DND-41 (cell line): Measurements from ENCODE around the gene CD300H.

Experiments used
- ATAC-seq: fragments of 200-7000 bp; cut with Tn5 transposase; 3 replicates; pipeline ENCODE4 v1.9.1; 2021; ENCODE audit warnings: low read depth; ENCODE audit not compliant: insufficient read depth
- DNase-seq: peaks from one replicate; pipeline ENCODE4 v3.0.0-alpha.2; 2020
- H2AFZ ChIP-seq: 2 replicates; pipeline ENCODE4 v1.6.0; 2012; ENCODE audit warnings: low read depth, low read length
- H3K27ac ChIP-seq: 2 replicates; pipeline ENCODE4 v1.5.1; 2012; ENCODE audit warnings: low read length, inconsistent platforms
- H3K27me3 ChIP-seq: fragments of 200-600 bp; sonication (generic); 2 replicates; pipeline ENCODE4 v1.6.0; 2012; ENCODE audit warnings: low read length, mild to moderate bottlenecking, inconsistent platforms; ENCODE audit not compliant: insufficient read depth, poor library complexity
- H3K36me3 ChIP-seq: 2 replicates; pipeline ENCODE4 v1.5.1; 2012; ENCODE audit warnings: low read length, inconsistent platforms; ENCODE audit not compliant: insufficient read depth
- H3K4me1 ChIP-seq: 2 replicates; pipeline ENCODE4 v1.5.1; 2012; ENCODE audit warnings: mild to moderate bottlenecking, low read length; ENCODE audit not compliant: insufficient read depth
- H3K4me2 ChIP-seq: 2 replicates; pipeline ENCODE4 v1.6.0; 2012; ENCODE audit warnings: mild to moderate bottlenecking, moderate library complexity, low read length, inconsistent platforms; ENCODE audit not compliant: insufficient read depth
- H3K4me3 ChIP-seq, 2 experiments: fragments of 200-600 bp in 1 of 2; shearing (Covaris generic) in 1 of 2; 2 replicates each; pipeline ENCODE4 v1.5.1; 2012 to 2016; ENCODE audit warnings: inconsistent platforms in 2 of 2, low read length in 2 of 2, mild to moderate bottlenecking in 2 of 2, low read depth in 1 of 2, moderate library complexity in 1 of 2
- H3K79me2 ChIP-seq: 2 replicates; pipeline ENCODE4 v1.6.0; 2012; ENCODE audit warnings: low read length, inconsistent platforms; ENCODE audit not compliant: insufficient read depth
- H3K9ac ChIP-seq: 2 replicates; pipeline ENCODE4 v1.6.0; 2012; ENCODE audit warnings: low read depth, mild to moderate bottlenecking, inconsistent platforms, low read length, moderate library complexity
- H3K9me3 ChIP-seq: 2 replicates; pipeline ENCODE4 v1.5.1; 2012; ENCODE audit warnings: low read length, moderate library complexity, mild to moderate bottlenecking, inconsistent platforms; ENCODE audit not compliant: insufficient read depth, severe bottlenecking
- H4K20me1 ChIP-seq: 2 replicates; pipeline ENCODE4 v1.6.0; 2012; ENCODE audit warnings: low read length; ENCODE audit not compliant: insufficient read depth
- CTCF ChIP-seq: IDR thresholded peaks from 2 replicates; pipeline ENCODE4 v1.5.1; 2012; ENCODE audit warnings: borderline replicate concordance, low read length, moderate library complexity, mild to moderate bottlenecking; ENCODE audit not compliant: poor library complexity, severe bottlenecking; ENCODE audit errors: extremely low read depth
- EZH2 ChIP-seq: IDR thresholded peaks from 3 replicates; pipeline ENCODE4 v1.6.1; 2012; ENCODE audit warnings: borderline replicate concordance, low read depth, mild to moderate bottlenecking, moderate library complexity, low read length, inconsistent platforms; ENCODE audit not compliant: severe bottlenecking

The CD300H gene

DNA sequence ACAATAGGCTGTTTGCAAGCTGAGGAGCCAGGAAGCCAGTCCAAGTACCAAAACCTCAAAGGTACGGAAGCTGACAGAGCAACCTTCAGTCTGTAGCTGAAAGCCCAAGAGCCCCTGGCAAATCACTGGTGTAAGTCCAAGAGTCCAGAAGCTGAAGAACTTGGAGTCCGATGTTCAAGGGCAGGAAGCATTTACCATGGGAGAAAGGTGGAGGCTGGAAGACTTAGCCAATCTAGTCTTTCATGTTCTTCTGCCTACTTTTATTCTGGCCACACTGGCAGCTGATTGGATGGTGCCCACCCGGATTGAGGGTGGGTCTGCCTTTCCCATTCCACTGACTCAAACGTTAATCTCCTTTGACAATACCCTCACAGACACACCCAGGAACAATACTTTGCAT lies 51.4 kb downstream of the CD300H start:
- no peaks in the 10 kb centered on the region for H3K79me2 ChIP-seq
- ATAC-seq (no peak), DNase-seq (no peak)
- no peaks in the 10 kb centered on the region for H3K27me3 ChIP-seq
- H3K9ac ChIP-seq: no peak overlapping the region
- no peaks in the 10 kb centered on the region for H4K20me1 ChIP-seq
- H3K4me2 ChIP-seq: no peak overlapping the region
- TF ChIP-seq CTCF: no peak
- TF ChIP-seq EZH2: no peak
- no peaks in the 10 kb centered on the region for H3K36me3 ChIP-seq
- no peaks in the 10 kb centered on the region for H3K4me1 ChIP-seq
- H3K27ac ChIP-seq: no peak overlapping the region
- no peak overlapping the region for H3K4me3 ChIP-seq
- H2AFZ ChIP-seq: no peak overlapping the region
- H3K9me3 ChIP-seq: peaks cover 15% of the 10 kb centered on the region

DNA sequence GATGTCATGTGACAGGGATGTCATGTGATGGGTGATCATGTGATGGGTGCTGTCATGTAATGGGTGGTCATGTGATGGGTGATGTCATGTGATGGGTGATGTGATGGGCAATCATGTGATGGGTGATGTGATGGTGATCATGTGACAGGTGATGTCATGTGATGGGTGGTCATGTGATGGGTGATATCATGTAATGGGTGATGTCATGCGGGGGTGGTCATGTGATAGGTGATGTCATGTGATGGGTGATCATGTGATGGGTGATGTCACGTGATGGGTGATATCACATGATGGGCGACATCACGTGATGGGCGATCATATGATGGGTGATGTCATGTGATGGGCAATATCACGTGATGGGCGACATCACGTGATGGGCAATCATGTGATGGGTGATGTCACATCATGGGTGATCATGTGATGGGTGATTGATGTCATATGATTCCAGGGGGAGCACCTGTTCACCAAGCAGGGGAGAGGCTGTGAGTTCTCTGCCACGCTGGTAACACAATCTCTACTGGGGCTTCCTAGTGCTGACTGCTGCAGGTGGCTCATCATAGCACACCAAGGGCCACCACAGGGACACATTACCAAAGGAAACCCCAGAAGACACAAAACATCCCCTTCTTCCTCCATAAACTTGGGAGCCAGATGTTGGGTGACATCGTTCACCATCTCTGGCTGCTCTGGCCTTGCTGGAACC lies 52.5 kb downstream of the CD300H start:
- DNase-seq (no peak), ATAC-seq (no peak)
- TF ChIP-seq CTCF: no peak
- TF ChIP-seq EZH2: no peak
- no peak overlapping the region for H2AFZ ChIP-seq
- no peaks in the 10 kb centered on the region for H4K20me1 ChIP-seq
- no peak overlapping the region for H3K4me2 ChIP-seq
- H3K9ac ChIP-seq: no peak overlapping the region
- H3K36me3 ChIP-seq: no peaks in the 10 kb centered on the region
- H3K4me3 ChIP-seq: no peak overlapping the region
- no peaks in the 10 kb centered on the region for H3K27me3 ChIP-seq
- peaks cover 15% of the 10 kb centered on the region for H3K9me3 ChIP-seq
- no peaks in the 10 kb centered on the region for H3K4me1 ChIP-seq
- H3K27ac ChIP-seq: no peak overlapping the region
- H3K79me2 ChIP-seq: no peaks in the 10 kb centered on the region

DNA sequence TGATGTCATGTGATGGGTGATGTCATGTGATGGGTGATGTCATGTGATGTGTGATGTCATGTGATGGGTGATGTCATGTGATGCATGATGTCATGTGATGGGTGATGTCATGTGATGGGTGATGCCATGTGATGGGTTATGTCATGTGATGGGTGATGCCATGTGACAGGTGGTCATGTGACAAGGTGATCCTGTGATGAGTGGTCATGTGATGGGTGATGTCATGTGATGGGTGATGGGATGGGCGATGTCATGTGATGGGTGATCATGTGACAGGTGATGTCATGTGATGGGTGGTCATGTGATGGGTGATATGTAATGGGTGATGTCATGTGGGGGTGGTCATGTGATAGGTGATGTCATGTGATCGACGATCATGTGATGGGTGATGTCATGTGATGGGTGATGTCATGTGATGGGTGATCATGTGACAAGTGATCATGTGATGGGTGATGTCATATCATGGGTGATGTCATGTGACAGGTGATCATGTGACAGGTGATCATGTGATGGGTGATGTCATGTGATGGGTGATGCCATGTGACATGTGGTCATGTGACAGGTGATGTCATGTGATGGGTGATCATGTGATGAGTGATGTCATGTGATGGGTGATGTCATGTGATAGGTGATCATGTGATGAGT lies 53.2 kb downstream of the CD300H start:
- H3K4me1 ChIP-seq: no peaks in the 10 kb centered on the region

More for the DNA sequence above, 53.2 kb downstream of the CD300H start:
- no peak for ATAC-seq
- H3K27me3 ChIP-seq: no peaks in the 10 kb centered on the region
- DNase-seq: peak; percentile 33
- H2AFZ ChIP-seq: no peak overlapping the region
- no peak overlapping the region for H3K4me3 ChIP-seq
- no peak overlapping the region for H3K4me2 ChIP-seq
- H3K9ac ChIP-seq: no peak overlapping the region
- H3K36me3 ChIP-seq: no peaks in the 10 kb centered on the region
- H3K9me3 ChIP-seq: peaks cover 15% of the 10 kb centered on the region
- H3K27ac ChIP-seq: no peak overlapping the region
- H4K20me1 ChIP-seq: no peaks in the 10 kb centered on the region
- H3K79me2 ChIP-seq: no peaks in the 10 kb centered on the region
- no peak for TF ChIP-seq EZH2
- no peak for TF ChIP-seq CTCF
